ENCODE data around the gene MRPL38.
"Not testable (repeated sequence)": the region's sequence is repeated elsewhere in the genome, so short reads cannot be mapped to it uniquely, and the experiment has no call there.

Gene MRPL38

GRCh38 chr17:75897160-75898019 lies 7.3 kb downstream of the MRPL38 start:
- DNase-seq = peak in 1 of 58 donors; percentile 54

DNA sequence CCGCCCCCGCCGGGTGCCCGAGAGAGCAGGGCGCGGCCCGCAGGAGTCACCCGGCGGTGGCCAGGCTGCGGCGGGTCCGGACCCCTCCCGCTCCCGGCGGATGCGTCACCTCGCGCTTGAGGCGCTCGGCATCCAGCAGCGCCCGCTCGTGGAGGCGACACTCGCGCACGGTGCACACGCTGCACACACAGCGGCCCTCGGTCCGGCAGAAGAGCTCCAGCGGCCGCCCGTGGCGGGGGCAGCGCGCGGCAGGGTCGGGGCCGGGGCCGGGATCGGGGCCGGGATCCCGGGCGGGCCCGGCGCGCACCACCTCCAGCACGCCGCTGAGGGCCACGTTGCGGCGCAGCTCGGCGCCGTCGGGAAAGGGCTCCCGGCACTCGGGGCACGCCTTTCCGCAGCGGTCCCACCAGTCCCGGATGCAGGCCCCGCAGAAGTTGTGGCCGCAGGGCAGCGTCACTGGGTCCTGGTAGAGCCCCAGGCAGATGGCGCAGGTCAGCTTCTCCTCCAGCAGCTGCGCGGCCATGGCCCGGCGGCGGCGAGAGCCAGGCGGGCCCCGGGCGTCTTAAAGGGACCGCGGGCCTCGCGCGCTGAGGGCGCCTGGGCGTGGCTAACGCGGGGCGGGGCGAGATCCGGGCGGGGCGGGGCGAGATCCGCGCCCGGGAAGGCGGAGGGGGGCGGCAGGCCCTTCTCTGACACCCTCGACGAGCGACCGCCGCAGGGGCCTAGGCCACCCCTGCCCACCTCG lies 8.1 kb downstream of the MRPL38 start, which contains the start of gene TRIM65:
TSS of gene TRIM65 (minus strand) at position 537 of the 745 bp plus-strand sequence. CDS start at position 523, 14 bp downstream.
- peak in 56 of 58 donors; percentile 35 to 88 (median 73) for DNase-seq

GRCh38 chr17:75895370-75896155 lies 9.1 kb downstream of the MRPL38 start:
- DNase-seq = no peak

GRCh38 chr17:75894049-75894733 lies 10.5 kb downstream of the MRPL38 start:
- DNase-seq = no peak

DNA sequence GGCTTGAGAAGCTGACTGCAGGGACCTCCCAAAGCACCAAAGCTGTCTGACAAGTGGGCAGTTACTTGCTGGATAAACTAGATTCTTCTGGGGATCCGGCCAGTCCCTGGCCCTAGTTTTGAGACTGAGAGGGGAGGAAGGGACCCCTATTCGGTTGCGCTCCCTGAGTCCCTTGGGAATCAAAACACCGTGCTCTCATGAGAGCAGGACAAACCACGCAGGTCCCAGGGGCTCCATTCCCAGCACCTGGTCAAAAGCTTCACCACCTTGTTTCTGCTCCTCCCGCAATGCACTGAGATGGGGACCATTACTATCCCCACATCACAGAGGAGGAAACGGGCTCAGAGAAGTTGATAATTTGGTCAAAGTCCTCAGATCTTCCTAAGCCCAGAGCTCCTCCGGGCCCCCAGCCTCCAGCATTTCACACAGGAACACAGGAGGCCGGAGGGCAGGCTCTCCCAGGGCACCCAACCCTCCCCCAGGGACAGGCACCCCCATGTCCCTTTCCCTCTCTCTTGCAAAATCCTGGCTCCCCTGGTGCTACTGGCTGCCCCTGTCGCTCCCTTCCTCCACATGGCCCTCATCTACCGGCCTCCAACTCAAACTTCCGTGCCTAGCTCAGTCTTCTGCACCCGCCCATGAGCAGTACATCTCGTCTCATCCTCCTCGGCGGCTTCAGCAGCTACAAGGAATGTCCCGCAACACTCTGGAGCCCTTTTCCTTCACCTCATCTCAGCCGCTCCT lies 11.2 kb downstream of the MRPL38 start:
- DNase-seq = no peak

DNA sequence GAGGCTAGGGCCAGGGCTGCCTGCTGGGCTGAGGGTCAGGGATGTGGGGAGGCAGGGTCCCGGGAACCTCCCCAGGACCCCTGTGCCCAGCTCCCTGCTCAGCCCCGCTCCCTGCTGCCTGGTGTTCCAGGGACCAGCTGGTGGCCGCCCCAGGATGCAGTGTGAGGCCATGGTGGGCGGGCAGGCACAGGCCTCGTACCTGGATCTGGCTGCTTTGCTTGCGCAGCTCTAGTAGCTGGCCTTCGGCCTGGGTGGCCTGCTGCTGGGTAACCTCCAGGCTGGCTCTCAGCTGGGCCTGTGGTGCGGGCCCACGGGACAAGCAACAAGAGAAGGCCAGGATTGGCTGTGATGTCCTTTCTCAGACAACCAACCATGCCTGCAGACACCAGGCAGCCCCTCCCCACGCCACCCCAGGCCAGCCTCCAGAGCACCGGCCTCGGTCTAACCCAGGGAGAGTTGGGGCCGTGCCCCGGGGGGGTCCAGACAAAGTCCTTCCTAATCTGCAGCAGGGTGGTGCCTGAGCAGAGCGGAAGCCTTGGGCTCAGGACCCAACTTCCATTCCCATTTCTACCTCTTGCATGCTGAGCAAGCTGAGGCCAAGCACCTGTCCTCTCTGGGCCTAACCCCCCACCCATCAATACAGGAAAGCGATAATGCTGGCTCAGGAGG lies 12.0 kb downstream of the MRPL38 start:
- DNase-seq = peak in 32 of 58 donors; percentile 18 to 75 (median 46)

GRCh38 chr17:75891605-75892555 lies 12.8 kb downstream of the MRPL38 start:
- DNase-seq = no peak

DNA sequence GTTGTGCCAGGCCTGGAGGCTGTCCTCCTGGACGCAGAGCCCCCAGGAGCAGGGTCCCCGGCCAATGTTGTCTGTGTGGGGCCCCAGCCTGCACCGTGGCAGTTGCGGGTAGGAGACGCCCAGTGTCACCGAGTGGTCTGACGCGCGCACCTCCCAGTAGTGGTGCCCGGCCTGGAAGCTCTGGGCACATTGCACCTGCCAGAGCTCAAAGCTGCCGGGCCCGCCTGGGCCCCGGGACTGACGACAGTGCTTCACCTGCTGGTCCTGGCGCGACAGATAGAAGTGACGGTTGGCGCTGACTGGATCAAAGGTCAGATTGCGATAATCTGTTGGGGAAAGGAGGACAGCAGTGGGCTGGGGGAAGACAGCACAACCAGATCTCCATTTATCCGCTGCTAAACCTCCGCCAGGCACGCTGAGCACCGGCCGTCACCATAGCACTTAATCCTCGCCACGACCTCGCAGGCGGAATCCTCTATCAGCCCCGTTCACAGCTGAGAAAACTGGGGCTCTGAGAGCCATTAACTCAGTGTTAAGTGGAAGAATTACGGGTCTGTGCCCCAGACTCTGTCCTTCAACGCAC lies 13.6 kb downstream of the MRPL38 start:
- no peak for DNase-seq

- no peak for DNase-seq
Observed at GRCh38 chr17:75889454-75889853, 15.2 kb downstream of the MRPL38 start.

DNA sequence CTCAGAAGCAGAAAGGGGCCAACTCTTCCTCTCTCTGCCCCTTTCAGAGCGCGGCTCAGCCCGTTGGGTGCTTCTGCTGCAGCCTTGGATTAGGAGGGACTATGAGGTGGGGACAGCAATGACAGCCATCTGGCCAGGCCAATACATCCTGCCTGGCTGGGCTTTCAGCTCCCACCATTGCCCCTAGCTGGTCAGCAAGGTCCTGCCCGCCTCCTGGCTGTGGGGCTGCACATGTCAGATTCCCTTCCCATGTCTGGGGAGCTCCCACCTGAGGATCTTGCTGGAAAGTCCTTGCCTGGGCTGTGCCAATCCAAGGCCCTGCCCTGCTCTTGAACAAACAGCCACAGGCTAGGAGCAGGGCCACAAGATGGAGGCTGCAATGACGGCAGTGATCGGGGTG lies 16.2 kb downstream of the MRPL38 start:
- no peak for DNase-seq

DNA sequence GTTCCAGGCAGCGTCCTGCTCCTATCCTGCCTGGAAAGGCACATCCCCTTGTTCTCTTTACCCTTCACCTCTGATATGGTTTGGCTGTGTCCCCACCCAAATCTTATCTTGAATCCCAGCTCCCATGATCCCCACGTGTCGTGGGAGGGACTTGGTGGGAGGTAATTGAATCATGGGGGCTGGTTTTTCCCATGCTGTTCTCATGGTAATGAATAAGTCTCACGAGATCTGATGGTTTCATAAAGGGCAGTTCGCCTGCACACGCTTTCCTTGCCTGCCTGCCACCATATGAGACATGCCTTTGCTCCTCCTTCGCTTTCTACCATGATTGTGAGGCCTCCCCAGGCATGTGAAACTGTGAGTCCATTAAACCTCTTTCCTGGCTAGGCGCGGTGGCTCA lies 18.8 kb downstream of the MRPL38 start:
- not testable (repeated sequence) for DNase-seq

- DNase-seq = no peak
Observed at GRCh38 chr17:75885431-75885830, 19.3 kb downstream of the MRPL38 start.

DNA sequence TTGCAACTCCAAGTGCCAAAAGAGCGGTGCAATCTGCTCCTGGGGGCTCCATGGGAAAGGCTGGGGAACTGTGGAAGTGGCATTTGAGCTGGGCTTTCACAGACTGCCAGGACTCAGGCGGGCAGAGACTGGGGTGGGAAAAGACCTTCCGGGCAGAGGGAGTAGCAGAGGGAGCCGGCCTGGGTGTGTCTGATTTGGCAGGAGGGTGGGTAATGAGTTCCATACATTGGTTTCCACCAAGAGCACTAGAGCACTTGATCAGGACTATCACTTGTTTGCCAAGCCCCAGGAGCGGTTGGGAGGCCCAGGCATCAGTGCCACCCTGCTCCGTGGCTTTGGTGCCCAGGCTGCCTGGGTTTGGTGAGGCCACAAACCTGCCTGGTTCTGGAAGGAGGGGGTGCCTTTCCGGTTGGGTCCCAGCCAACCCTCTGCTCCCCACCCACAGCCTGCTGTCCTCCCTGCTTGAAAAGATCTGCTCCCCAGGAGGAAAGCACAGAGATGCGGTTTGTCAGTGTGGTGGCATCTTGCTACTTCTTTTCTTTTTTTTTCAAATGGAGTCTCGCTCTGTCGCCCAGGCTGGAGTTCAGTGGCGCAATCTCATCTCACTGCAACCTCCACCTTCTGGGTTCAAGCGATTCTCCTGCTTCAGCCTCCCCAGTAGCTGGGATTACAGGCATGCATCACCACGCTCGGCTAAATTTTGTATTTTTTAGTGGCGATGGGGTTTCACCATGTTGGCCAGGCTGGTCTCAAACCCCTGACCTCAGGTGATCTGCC lies 22.8 kb downstream of the MRPL38 start:
- DNase-seq = no peak

- no peak for DNase-seq
Observed at GRCh38 chr17:75880266-75880665, 24.4 kb downstream of the MRPL38 start.

DNA sequence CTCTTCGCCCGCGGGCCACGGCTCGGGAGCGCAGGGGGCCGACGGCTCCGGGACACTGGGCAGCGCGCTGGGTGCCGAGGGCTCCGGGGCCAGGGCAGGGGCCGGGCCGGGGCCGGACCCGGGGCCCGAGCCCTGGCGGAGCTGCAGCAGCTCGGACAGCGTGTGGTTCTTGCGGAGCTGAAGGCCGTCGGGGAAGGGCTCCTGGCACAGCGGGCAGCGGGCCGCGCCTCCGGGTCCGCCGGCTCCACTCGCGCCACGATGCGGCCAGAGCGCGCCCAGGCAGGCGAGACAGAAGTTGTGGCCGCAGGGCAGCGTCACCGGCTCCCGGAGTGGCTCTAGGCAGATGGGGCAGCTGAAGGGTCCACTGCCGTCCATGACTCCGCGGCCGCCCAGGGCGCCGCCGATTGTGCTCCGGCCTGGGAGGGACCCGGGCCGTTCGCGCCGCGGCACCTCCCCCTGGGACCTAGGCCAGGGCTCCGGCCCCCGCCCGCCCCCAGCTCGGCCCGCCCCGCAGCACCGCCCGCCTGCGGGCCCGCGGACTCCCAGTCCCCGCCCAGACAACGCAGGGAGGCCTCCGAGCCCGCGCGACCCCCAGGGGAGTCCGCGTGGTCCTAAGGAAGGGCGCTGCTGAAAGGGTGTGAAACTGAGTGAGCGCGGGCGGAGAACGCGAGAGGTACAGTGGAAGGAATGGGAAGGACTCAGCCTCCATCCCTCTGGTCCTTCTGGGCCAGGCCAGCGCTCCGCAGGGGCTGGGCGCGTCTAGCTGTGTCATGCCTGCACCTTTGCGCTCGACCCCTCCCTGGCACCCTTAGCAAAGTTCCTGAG lies 26.3 kb downstream of the MRPL38 start, which contains the start of gene TRIM47:
TSS of gene TRIM47 (minus strand) at position 408 of the 825 bp plus-strand sequence. CDS start at position 375, 33 bp downstream.
- peak in 46 of 58 donors; percentile 10 to 74 (median 51) for DNase-seq

DNA sequence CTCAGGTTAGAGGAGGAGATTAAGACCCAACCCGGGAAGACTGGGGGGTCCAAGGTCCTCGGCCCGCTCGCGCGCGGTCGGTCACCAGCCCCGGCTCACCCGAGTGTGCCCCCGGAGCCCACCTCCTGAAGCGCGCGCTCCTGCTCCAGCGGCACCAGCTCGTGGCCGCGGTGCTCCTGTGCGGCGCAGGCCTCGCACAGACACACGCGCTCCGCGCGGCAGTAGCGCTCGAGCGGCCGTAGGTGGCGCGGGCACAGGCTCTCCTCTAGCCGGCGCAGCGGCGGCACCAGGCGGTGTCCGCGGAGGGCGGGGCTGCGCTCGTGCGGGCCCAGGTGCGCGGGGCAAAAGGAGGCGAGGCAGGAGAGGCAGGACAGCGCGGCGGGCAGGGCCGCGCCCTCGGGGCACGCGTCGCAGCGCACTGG lies 26.9 kb downstream of the MRPL38 start:
- peak in 44 of 58 donors; percentile 23 to 71 (median 57) for DNase-seq

All from anterior cingulate cortex (tissue), 58 donors.